IgD-negative memory B cell (primary cell): ENCODE results near the gene ECHDC3. TPM values are rescaled to one million over a fixed set of nuclear protein-coding genes. Genes with fewer than 3 reads are reported as not detected.

ENCODE experiments used
- H3K27ac Mint-ChIP-seq, 3 donors: one replicate each; pipeline ENCODE4 v1.8.0; 2020 to 2022; ENCODE audit warnings: mild to moderate bottlenecking in 3 of 3, mixed read lengths in 3 of 3, moderate library complexity in 1 of 3
- H3K27me3 Mint-ChIP-seq: one replicate; pipeline ENCODE4 v1.8.0; 2021; ENCODE audit warnings: mixed read lengths
- H3K36me3 Mint-ChIP-seq: one replicate; pipeline ENCODE4 v1.8.0; 2020; ENCODE audit warnings: mild to moderate bottlenecking, mixed read lengths
- H3K4me1 Mint-ChIP-seq, 3 donors: one replicate each; pipeline ENCODE4 v1.8.0; 2020 to 2022; ENCODE audit warnings: mixed read lengths in 3 of 3, mild to moderate bottlenecking in 1 of 3
- H3K4me3 Mint-ChIP-seq, 4 donors: one replicate each; pipeline ENCODE4 v1.8.0; 2020 to 2022; ENCODE audit warnings: mild to moderate bottlenecking in 4 of 4, mixed read lengths in 4 of 4, moderate library complexity in 3 of 4
- H3K9me3 Mint-ChIP-seq, 3 donors: one replicate each; pipeline ENCODE4 v1.8.0; 2020 to 2021; ENCODE audit warnings: mixed read lengths in 3 of 3, mild to moderate bottlenecking in 1 of 3
- polyA plus RNA-seq: library from polyadenylated mRNA; unstranded; fragments of 300-500 nt; fragmentation: Illumina TruSeq; gene quantifications from one replicate; pipeline ENCODE4 v1.2.3, GENCODE V29; 2021

Gene ECHDC3
- polyA plus RNA-seq, 1 donor from 2014 or later, result 0.73 TPM

GRCh38 chr10:11750420-11750819 lies 8.2 kb downstream of the ECHDC3 start:
- H3K36me3 Mint-ChIP-seq, result peaks cover 2% of the 10 kb centered on the region
- H3K27ac Mint-ChIP-seq, result no peak overlapping the region
- no peaks in the 10 kb centered on the region for H3K9me3 Mint-ChIP-seq
- no peaks in the 10 kb centered on the region for H3K27me3 Mint-ChIP-seq
- H3K4me1 Mint-ChIP-seq, result peaks cover 0 to 1% (median 0%) of the 10 kb centered on the region in 3 donors
- H3K4me3 Mint-ChIP-seq, result no peak overlapping the region

- H3K4me1 Mint-ChIP-seq, result peaks cover 0 to 7% (median 4%) of the 10 kb centered on the region in 3 donors
- H3K4me3 Mint-ChIP-seq, result peak overlapping the region in 1 of 4 donors; percentile 23
- peaks cover 4% of the 10 kb centered on the region for H3K36me3 Mint-ChIP-seq
- no peak overlapping the region for H3K27ac Mint-ChIP-seq
- H3K27me3 Mint-ChIP-seq, result no peaks in the 10 kb centered on the region
- no peaks in the 10 kb centered on the region for H3K9me3 Mint-ChIP-seq
These were observed 12.0 kb downstream of the ECHDC3 start for GRCh38 chr10:11754173-11754572.

DNA sequence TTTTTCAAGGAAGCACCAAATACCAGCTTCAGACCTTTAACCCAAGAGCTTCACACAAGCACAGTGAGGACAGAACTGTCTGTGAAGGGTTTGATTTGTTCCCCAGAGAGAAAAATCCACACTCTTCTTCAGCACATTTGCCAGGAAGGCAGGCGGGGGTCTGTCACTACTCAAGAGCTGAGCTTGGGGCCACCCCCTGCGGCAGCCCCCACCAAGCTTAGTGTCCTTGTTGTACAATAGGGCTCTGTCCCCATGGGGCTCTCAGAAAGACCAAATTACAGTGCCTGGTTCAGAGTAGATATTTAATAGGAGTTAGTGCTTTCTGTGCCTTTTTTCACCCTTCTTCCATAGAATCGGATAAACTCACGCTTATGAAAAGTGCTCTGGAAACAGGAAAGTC lies 12.4 kb downstream of the ECHDC3 start:
- H3K4me3 Mint-ChIP-seq, result no peak overlapping the region
- H3K27ac Mint-ChIP-seq, result no peak overlapping the region

DNA sequence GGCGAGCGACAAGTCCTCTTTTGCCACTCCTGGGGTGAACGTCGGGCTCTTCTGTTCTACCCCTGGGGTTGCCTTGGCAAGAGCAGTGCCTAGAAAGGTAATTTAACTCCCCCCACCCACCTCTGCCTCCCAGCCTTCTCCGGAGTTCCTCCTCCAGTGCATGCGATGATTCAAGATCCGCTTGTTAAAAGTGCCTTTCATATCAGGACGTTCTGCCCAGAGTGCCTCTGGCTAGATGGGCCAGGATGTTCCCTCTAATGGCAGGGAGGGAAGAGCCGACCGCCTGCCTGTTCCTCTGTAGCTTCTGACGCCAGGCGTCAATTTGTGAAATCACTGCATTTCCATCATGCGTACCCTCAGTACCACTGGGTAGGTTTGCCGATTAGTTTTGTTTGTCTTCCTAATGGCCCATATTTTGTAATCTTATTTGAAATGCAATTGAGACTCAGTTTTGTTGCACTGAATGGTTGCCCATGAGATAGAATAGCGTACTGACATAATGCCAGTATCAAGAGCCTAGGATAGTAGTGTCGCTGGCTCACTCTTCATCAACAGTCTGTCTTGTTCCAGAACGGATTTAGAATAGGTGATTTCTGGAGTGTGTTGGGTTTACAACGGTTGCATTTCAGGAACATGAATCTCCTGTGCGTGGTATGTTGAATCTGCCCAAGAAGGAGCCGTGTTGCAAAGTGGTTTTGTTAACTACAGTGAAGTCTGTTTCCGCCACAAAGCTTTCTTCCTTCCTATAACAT lies 13.5 kb downstream of the ECHDC3 start:
- H3K4me1 Mint-ChIP-seq, result peaks cover 0 to 6% (median 4%) of the 10 kb centered on the region in 3 donors
- no peak overlapping the region for H3K27ac Mint-ChIP-seq
- no peak overlapping the region for H3K4me3 Mint-ChIP-seq
- H3K36me3 Mint-ChIP-seq, result peaks cover 2% of the 10 kb centered on the region
- no peaks in the 10 kb centered on the region for H3K9me3 Mint-ChIP-seq
- no peaks in the 10 kb centered on the region for H3K27me3 Mint-ChIP-seq

More for the DNA sequence above, 12.4 kb downstream of the ECHDC3 start:
- no peaks in the 10 kb centered on the region for H3K9me3 Mint-ChIP-seq
- H3K4me1 Mint-ChIP-seq, result peaks cover 0 to 7% (median 4%) of the 10 kb centered on the region in 3 donors
- H3K27me3 Mint-ChIP-seq, result no peaks in the 10 kb centered on the region
- peaks cover 2% of the 10 kb centered on the region for H3K36me3 Mint-ChIP-seq

DNA sequence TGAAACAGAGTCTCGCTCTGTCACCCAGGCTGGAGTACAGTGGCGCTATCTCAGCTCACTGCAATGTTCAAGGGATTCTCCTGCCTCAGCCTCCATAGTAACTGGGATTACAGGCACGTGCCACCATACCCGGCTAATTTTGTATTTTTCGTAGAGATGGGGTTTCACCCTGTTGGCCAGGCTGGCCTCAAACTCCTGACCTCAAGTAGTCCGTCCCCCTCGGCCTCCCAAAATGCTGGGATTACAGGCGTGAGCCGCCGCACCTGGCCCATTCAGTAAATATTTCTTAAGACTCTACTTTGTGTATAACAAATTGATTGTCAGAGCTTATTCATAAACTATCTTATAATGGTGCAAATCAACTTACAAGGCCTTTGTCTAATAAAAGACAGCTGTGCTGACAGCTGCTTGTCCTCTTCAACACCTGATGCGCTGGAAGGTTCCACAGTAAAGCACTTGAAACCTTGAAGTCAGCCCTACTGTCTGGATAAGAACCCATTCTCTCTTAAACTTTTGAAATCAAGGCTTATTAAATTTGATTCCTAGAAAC lies 14.7 kb downstream of the ECHDC3 start:
- Mint-ChIP-seq H3K27ac (no peak overlapping the region), H3K36me3 (peaks cover 6% of the 10 kb centered on the region), H3K27me3 (no peaks in the 10 kb centered on the region), H3K4me3 (no peak overlapping the region), H3K9me3 (no peaks in the 10 kb centered on the region), H3K4me1 (peaks cover 0 to 6% (median 4%) of the 10 kb centered on the region in 3 donors)

DNA sequence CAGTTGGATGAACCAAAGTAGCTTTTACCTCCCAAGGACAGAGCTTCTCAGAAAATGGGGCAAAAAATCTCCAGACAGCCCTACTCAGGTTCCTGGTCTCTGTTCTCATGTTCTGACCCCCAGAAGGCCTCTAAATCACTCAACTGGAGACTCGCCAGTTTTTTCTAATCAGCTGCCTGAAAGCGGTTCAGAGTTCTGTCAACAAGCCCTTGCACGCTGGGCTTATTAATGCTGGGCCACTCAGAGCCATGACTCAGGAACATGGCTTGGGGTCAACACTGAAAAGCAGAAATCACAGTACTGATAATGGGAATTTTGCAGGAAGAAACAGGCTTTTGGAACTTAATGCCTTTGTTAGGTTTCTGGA lies 15.3 kb downstream of the ECHDC3 start:
- no peaks in the 10 kb centered on the region for H3K9me3 Mint-ChIP-seq
- no peaks in the 10 kb centered on the region for H3K27me3 Mint-ChIP-seq
- H3K36me3 Mint-ChIP-seq, result peaks cover 7% of the 10 kb centered on the region
- H3K4me1 Mint-ChIP-seq, result peaks cover 0 to 6% (median 4%) of the 10 kb centered on the region in 3 donors
- no peak overlapping the region for H3K4me3 Mint-ChIP-seq
- H3K27ac Mint-ChIP-seq, result no peak overlapping the region

DNA sequence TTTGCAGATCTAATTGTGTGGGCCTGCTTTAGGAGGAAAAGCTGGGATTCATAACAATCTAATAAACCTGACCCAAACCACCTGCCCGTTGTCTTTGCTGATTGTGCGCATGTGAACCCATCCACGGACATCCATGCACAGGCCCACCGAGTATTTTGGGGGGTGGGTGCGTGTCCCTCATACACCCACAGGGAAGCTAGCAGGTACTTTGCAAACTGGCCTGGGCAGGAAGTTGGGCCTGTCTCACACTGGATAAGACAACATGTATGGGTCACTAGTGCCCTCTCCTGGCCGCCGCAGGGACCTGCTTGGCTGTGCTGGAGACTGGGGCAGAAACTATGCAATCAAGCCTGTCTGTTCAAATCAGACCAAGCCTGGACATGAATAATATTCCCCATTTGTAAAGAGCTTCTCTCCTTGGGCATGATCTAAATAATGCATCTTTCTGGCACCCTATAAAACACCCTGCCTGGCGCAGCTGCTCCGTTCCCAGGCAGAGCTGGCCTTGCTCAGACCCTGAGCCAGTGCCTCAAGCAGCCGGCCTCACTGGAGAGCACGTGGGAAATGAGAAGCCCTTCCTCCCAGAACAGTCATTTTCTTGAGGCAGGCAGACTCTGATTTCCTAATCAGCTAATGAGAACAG lies 15.8 kb downstream of the ECHDC3 start:
- Mint-ChIP-seq H3K4me1 (peaks cover 0 to 6% (median 4%) of the 10 kb centered on the region in 3 donors), H3K9me3 (no peaks in the 10 kb centered on the region), H3K36me3 (peaks cover 7% of the 10 kb centered on the region), H3K27me3 (no peaks in the 10 kb centered on the region), H3K4me3 (no peak overlapping the region), H3K27ac (no peak overlapping the region)

DNA sequence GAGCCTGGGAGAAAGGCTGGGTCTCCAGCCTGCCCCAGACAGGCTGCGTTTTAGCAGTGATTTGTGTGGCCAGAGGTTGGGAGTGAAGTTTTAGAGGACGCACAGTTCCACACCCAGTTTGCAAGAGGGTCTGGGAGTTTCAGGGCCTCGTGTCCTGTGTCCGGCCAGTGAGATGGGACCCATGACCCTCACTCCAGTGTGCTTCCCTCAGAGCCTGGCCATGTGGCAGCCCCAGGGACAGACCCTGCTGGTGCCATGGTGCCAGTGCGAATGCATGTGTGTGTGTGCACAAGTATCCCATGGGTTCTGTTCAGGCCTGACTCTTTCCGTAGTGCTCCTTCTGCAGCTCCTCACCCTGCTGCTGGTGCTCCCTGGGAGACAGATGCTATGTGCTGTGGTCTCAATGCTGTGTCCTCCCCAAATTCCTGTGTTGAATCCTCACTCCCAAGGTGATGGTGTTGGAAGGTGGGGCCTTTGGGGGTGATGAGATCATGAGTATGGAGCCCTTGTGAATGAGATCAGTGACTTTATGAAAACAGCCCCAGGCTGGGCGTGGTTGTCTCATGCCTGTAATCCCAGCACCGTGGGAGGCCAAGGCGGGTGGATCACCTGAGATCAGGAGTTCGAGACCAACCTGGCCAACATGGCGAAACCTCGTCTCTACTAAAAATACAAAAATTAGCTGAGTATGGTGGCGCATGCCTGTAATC lies 16.5 kb downstream of the ECHDC3 start:
- Mint-ChIP-seq H3K27ac (no peak overlapping the region), H3K9me3 (no peaks in the 10 kb centered on the region), H3K36me3 (peaks cover 7% of the 10 kb centered on the region), H3K27me3 (no peaks in the 10 kb centered on the region), H3K4me1 (peaks cover 0 to 6% (median 4%) of the 10 kb centered on the region in 3 donors), H3K4me3 (no peak overlapping the region)

- Mint-ChIP-seq H3K27ac (no peak overlapping the region), H3K36me3 (peaks cover 7% of the 10 kb centered on the region), H3K4me3 (no peak overlapping the region), H3K27me3 (no peaks in the 10 kb centered on the region), H3K9me3 (no peaks in the 10 kb centered on the region), H3K4me1 (peaks cover 0 to 6% (median 4%) of the 10 kb centered on the region in 3 donors)
These were observed 17.2 kb downstream of the ECHDC3 start for GRCh38 chr10:11759347-11759746.

- no peak overlapping the region for H3K27ac Mint-ChIP-seq
- peaks cover 0 to 7% (median 4%) of the 10 kb centered on the region in 3 donors for H3K4me1 Mint-ChIP-seq
- H3K4me3 Mint-ChIP-seq, result no peak overlapping the region
- H3K9me3 Mint-ChIP-seq, result no peaks in the 10 kb centered on the region
- no peaks in the 10 kb centered on the region for H3K27me3 Mint-ChIP-seq
- peaks cover 7% of the 10 kb centered on the region for H3K36me3 Mint-ChIP-seq
These were observed 18.0 kb downstream of the ECHDC3 start for GRCh38 chr10:11760151-11760550.

DNA sequence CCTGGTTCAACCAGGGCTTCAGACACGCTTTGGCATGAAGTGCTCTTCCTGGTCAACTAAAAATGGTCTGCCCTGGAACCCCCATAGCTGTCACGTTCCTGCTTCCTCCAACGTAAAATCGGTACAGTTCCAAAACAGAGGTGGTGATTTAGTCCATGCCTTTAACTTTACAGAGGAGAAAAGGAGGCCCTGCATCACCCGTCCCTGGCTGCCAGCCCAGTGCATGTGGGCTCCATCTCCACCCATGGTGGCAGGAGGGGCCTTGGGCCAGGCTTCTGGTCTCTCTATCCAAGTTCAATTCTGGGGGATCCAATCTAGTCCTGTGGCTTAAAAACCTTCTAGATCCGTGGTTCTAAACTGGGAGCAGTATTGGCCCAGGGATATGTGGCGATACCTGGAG lies 18.7 kb downstream of the ECHDC3 start:
- Mint-ChIP-seq H3K27ac (no peak overlapping the region), H3K4me3 (no peak overlapping the region), H3K27me3 (no peaks in the 10 kb centered on the region), H3K36me3 (peaks cover 4% of the 10 kb centered on the region), H3K4me1 (peaks cover 0 to 7% (median 4%) of the 10 kb centered on the region in 3 donors), H3K9me3 (no peaks in the 10 kb centered on the region)

GRCh38 chr10:11761431-11761830 lies 19.2 kb downstream of the ECHDC3 start:
- Mint-ChIP-seq H3K36me3 (peaks cover 4% of the 10 kb centered on the region), H3K9me3 (no peaks in the 10 kb centered on the region), H3K27me3 (no peaks in the 10 kb centered on the region), H3K4me3 (no peak overlapping the region), H3K4me1 (peaks cover 0 to 7% (median 4%) of the 10 kb centered on the region in 3 donors), H3K27ac (no peak overlapping the region)

- H3K27ac Mint-ChIP-seq, result peak overlapping the region in 2 of 3 donors; percentile 59 to 86
- H3K27me3 Mint-ChIP-seq, result no peaks in the 10 kb centered on the region
- H3K4me1 Mint-ChIP-seq, result peaks cover 0 to 3% (median 1%) of the 10 kb centered on the region in 3 donors
- no peaks in the 10 kb centered on the region for H3K9me3 Mint-ChIP-seq
- peaks cover 4% of the 10 kb centered on the region for H3K36me3 Mint-ChIP-seq
- no peak overlapping the region for H3K4me3 Mint-ChIP-seq
These were observed 20.7 kb downstream of the ECHDC3 start for GRCh38 chr10:11762706-11763500.

DNA sequence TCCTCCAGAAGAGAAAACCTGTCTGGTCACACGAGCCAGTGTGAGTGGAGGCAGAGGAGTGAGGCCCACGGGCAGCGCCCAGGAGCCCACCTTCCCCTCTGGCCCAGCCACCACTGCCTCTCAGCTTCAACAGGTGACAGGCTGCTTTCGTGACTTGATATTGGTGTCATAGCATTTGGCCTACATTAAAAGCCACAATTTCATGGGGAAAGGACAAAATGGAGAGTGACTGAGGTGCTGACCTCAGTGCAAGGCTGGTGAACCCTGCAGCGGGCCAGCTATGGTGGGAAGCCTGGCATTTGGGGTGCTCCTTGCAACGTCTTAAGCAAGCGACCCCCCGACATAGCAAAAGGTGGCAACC lies 21.3 kb downstream of the ECHDC3 start:
- no peak overlapping the region for H3K4me3 Mint-ChIP-seq
- H3K9me3 Mint-ChIP-seq, result no peaks in the 10 kb centered on the region
- peak overlapping the region in 1 of 3 donors; percentile 59 for H3K27ac Mint-ChIP-seq
- peaks cover 0 to 2% (median 0%) of the 10 kb centered on the region in 3 donors for H3K4me1 Mint-ChIP-seq
- H3K36me3 Mint-ChIP-seq, result peaks cover 4% of the 10 kb centered on the region
- H3K27me3 Mint-ChIP-seq, result no peaks in the 10 kb centered on the region
